B cell (primary cell): ENCODE data around the gene CMC2. TPM values are rescaled to one million over a fixed set of nuclear protein-coding genes. Genes with fewer than 3 reads are reported as not detected.
A peak's percentile ranks its signal among the peaks of the same experiment; 100 is the strongest.

Experiments
- ATAC-seq: fragments of 200-7000 bp; cut with Tn5 transposase; one replicate; pipeline ENCODE4 v1.10.0; 2021; ENCODE audit warnings: low read depth, mild to moderate bottlenecking, moderate number of reproducible peaks, moderate library complexity
- CTCF ChIA-PET: fragments of 350-600 bp; sonication (Branson Sonifier 250); formaldehyde crosslinking; loops from one replicate; lab custom pipeline; 2021; ENCODE audit warnings: antibody characterized with exemption, inconsistent platforms; lab: Charles Lee
- POLR2A ChIA-PET: fragments of 350-600 bp; sonication (Branson Sonifier 250); formaldehyde crosslinking; loops from one replicate; lab custom pipeline; 2021; ENCODE audit warnings: antibody characterized with exemption; lab: Charles Lee
- DNase-seq: peaks from one replicate; pipeline ENCODE4 v3.0.0; 2013
- H2AFZ ChIP-seq: 2 replicates; pipeline ENCODE4 v1.6.1; 2012; ENCODE audit warnings: mild to moderate bottlenecking, low read depth, low read length; ENCODE audit not compliant: insufficient read depth, poor library complexity, severe bottlenecking
- H3K27ac ChIP-seq, 2 donors: 1 replicate in 1 of 2; 2 replicates in 1 of 2; pipeline ENCODE4 v1.5.1; 2012 to 2013; ENCODE audit warnings: low read length in 2 of 2, mild to moderate bottlenecking in 2 of 2, moderate library complexity in 1 of 2
- H3K27me3 ChIP-seq, 4 experiments: fragments of 200-600 bp in 1 of 4; sonication (generic) in 1 of 4; replicated peaks in 1 of 4; 1 replicate in 2 of 4; 2 replicates in 2 of 4; pipeline versions ENCODE4 v1.6.1 to v1.7.0; 2013 to 2016; ENCODE audit warnings: low read length in 3 of 4, mild to moderate bottlenecking in 2 of 4, mixed read lengths in 1 of 4, moderate library complexity in 1 of 4; ENCODE audit not compliant: insufficient read depth in 4 of 4, control insufficient read depth in 3 of 4; ENCODE audit errors: control extremely low read depth in 1 of 4
- H3K36me3 ChIP-seq, 2 experiments: replicated peaks in 1 of 2; 1 replicate in 1 of 2; 2 replicates in 1 of 2; pipeline versions ENCODE4 v1.6.1 to v1.7.1; 2013; ENCODE audit warnings: low read length in 1 of 2; ENCODE audit not compliant: insufficient read depth in 2 of 2, control insufficient read depth in 1 of 2; ENCODE audit errors: control extremely low read depth in 1 of 2, extremely low read depth in 1 of 2
- H3K4me1 ChIP-seq, 2 donors: fragments of 200-600 bp in 1 of 2; sonication (generic) in 1 of 2; 1 replicate in 1 of 2; 2 replicates in 1 of 2; pipeline versions ENCODE4 v1.5.1 to v1.6.1; 2013 to 2017; ENCODE audit warnings: low read length in 2 of 2; ENCODE audit not compliant: control insufficient read depth in 2 of 2, insufficient read depth in 2 of 2
- H3K4me2 ChIP-seq: replicated peaks from 2 replicates; pipeline ENCODE3; 2012; ENCODE audit warnings: mild to moderate bottlenecking, low read depth, low read length; ENCODE audit not compliant: poor library complexity, severe bottlenecking
- H3K4me3 ChIP-seq, 5 experiments: fragments of 200-600 bp in 1 of 5; sonication (generic) in 1 of 5; 1 replicate in 3 of 5; 2 replicates in 2 of 5; pipeline versions ENCODE4 v1.5.1 to v1.7.0; 2011 to 2016; ENCODE audit warnings: low read length in 4 of 5, mild to moderate bottlenecking in 4 of 5, low read depth in 2 of 5, control low read depth in 1 of 5, moderate library complexity in 1 of 5; ENCODE audit not compliant: insufficient read depth in 1 of 5; ENCODE audit errors: control extremely low read depth in 1 of 5, extremely low read depth in 1 of 5
- H3K79me2 ChIP-seq: fragments of 200-600 bp; sonication (generic); one replicate; pipeline ENCODE4 v1.6.0; 2016; ENCODE audit warnings: low read length; ENCODE audit not compliant: control insufficient read depth, insufficient read depth
- H3K9ac ChIP-seq: fragments of 200-600 bp; sonication (generic); 2 replicates; pipeline ENCODE4 v1.6.1; 2017; ENCODE audit warnings: mild to moderate bottlenecking, low read length, moderate library complexity
- H3K9me3 ChIP-seq, 3 donors: one replicate each; pipeline versions ENCODE4 v1.6.1 to v1.7.1; 2013; ENCODE audit warnings: low read length in 2 of 3; ENCODE audit not compliant: control insufficient read depth in 2 of 3, insufficient read depth in 1 of 3; ENCODE audit errors: control extremely low read depth in 1 of 3
- H4K20me1 ChIP-seq: 2 replicates; pipeline ENCODE4 v1.6.0; 2012; ENCODE audit warnings: mild to moderate bottlenecking, low read length; ENCODE audit not compliant: insufficient read depth, control insufficient read depth, poor library complexity, severe bottlenecking
- H3K27ac Mint-ChIP-seq: one replicate; pipeline ENCODE4 v1.8.0; 2021; ENCODE audit warnings: mixed read lengths
- H3K27me3 Mint-ChIP-seq: one replicate; pipeline ENCODE4 v1.8.0; 2021; ENCODE audit warnings: mixed read lengths
- H3K4me1 Mint-ChIP-seq: one replicate; pipeline ENCODE4 v1.8.0; 2021; ENCODE audit warnings: mixed read lengths
- H3K4me3 Mint-ChIP-seq: one replicate; pipeline ENCODE4 v1.8.0; 2021; ENCODE audit warnings: mixed read lengths
- H3K9me3 Mint-ChIP-seq: one replicate; pipeline ENCODE4 v1.8.0; 2022; ENCODE audit warnings: mixed read lengths; ENCODE audit not compliant: insufficient read depth
- EZH2 ChIP-seq: IDR thresholded peaks from 2 replicates; pipeline ENCODE4 v1.6.1; 2012; ENCODE audit warnings: borderline replicate concordance, low read depth, mild to moderate bottlenecking, moderate library complexity, low read length; ENCODE audit not compliant: insufficient read depth, poor library complexity, severe bottlenecking
- WGBS: methylation state at CpG from one replicate; pipeline ENCODE4 v1.1.5; 2013; ENCODE audit warnings: missing lambda C conversion rate; ENCODE audit not compliant: insufficient coverage; 5-methylcytosine and 5-hydroxymethylcytosine counted together
- intact Hi-C: fragments of 100-400 bp; cut with micrococcal nuclease; formaldehyde crosslinking; loops from one replicate; pipeline ENCODE4 v1.10.0; 2022
- polyA plus RNA-seq: library from polyadenylated mRNA; depleted of rRNA; stranded (reverse); fragments of >200 nt; gene quantifications from 2 replicates; pipeline ENCODE4 v1.2.3, GENCODE V29; 2012
- total RNA-seq, 2 donors: library from RNA; stranded (reverse); fragments of 120-200 nt in 1 of 2; gene quantifications; 1 replicate in 1 of 2; 2 replicates in 1 of 2; pipeline versions ENCODE4 v1.2.3 to v1.2.4, GENCODE V29; 2013 to 2022
- TF ChIP-seq, protein P1 (sequence below): fragments of 200-600 bp; IDR thresholded peaks from one replicate; pipeline ENCODE4 v1.8.0; 2022; ENCODE audit warnings: antibody characterized with exemption, mild to moderate bottlenecking

Gene CMC2
- total and polyA plus RNA-seq, 2 donors (not counting 1 experiment from before 2014, with no cell fraction given): 21.4 to 40.8 TPM

DNA sequence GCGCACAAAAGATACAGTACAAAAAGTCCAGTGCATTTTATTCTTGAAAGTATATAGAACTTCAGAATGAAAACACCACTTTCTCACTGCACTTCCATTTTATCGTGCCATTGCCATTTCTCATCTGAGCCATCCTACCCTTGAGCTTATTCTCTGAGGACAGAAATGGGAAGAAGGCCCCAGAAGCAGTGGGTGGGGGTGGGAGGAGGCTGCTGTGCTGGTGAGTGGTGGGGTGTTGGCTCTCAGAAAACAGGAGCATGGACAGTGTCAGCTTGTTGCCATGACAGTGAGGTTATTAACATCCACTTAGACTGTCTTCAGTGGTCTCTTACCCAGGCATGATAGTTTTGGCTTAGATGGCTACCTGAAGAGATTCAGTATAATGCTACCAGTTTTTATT, 33.4 kb upstream of the CMC2 start:
- no peak for DNase-seq
- no peaks in the 10 kb centered on the region for H3K9me3 ChIP-seq
- no peak overlapping the region for H3K27ac Mint-ChIP-seq
- TF ChIP-seq, protein P1, sequence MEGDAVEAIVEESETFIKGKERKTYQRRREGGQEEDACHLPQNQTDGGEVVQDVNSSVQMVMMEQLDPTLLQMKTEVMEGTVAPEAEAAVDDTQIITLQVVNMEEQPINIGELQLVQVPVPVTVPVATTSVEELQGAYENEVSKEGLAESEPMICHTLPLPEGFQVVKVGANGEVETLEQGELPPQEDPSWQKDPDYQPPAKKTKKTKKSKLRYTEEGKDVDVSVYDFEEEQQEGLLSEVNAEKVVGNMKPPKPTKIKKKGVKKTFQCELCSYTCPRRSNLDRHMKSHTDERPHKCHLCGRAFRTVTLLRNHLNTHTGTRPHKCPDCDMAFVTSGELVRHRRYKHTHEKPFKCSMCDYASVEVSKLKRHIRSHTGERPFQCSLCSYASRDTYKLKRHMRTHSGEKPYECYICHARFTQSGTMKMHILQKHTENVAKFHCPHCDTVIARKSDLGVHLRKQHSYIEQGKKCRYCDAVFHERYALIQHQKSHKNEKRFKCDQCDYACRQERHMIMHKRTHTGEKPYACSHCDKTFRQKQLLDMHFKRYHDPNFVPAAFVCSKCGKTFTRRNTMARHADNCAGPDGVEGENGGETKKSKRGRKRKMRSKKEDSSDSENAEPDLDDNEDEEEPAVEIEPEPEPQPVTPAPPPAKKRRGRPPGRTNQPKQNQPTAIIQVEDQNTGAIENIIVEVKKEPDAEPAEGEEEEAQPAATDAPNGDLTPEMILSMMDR: no peak
- TF ChIP-seq EZH2: no peak
- H3K79me2 ChIP-seq: peaks cover 37% of the 10 kb centered on the region
- ATAC-seq: no peak
- H2AFZ ChIP-seq: no peak overlapping the region
- H3K27me3 Mint-ChIP-seq: no peaks in the 10 kb centered on the region
- ChIA-PET POLR2A (no interaction called here), CTCF (interaction anchor here (0.9 kb wide), 1 partner anchor 10 kb away, joined by 3 read pairs; no protein-coding TSS in a partner anchor)
- no peak overlapping the region for H3K9ac ChIP-seq
- peaks cover 3 to 34% of the 10 kb centered on the region in 2 experiments for H3K36me3 ChIP-seq
- H3K4me3 Mint-ChIP-seq: no peak overlapping the region
- peaks cover 14 to 15% of the 10 kb centered on the region in 2 donors for H3K4me1 ChIP-seq
- no peaks in the 10 kb centered on the region for H3K9me3 Mint-ChIP-seq
- no peak overlapping the region for H3K27ac ChIP-seq
- H3K4me2 ChIP-seq: no peak overlapping the region
- H4K20me1 ChIP-seq: peaks cover 18% of the 10 kb centered on the region
- intact Hi-C loops: no loop called here
- peaks cover 21% of the 10 kb centered on the region for H3K4me1 Mint-ChIP-seq
- WGBS: no CpG with 5 or more reads among the region's 2 CpGs
- H3K4me3 ChIP-seq: no peak overlapping the region
- H3K27me3 ChIP-seq: no peaks in the 10 kb centered on the region

DNA sequence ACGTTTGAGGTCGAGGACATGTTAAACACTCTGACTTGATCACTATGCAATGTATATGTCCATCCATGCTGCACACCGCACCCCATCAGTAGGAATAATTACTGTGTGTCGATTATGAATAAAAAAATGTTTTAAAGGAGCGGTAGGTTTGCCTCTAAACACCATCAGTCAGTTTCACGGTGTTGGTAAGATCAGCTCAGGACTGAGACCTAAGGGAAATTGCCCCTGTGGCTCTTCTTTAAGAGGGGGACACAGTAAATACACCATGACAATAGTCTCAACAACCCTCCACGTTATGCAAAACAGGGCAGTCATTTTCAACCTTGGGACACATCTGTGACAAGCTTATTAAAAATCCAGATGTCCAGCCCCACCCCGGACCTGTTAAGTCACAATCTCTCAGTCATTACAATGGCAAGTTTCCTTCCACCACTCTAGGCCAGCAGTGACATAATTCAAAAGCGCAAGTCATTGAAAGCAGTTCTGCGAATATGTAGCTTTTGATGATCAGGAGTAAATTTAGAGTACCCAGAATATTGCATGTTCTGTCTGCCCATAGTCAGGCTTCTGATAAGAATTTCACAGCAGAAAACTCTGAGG, 30.2 kb upstream of the CMC2 start:
- no peaks in the 10 kb centered on the region for H3K9me3 ChIP-seq
- H3K4me3 Mint-ChIP-seq: peak overlapping the region; percentile 86
- H2AFZ ChIP-seq: peak overlapping the region; percentile 74
- peaks cover 37% of the 10 kb centered on the region for H3K79me2 ChIP-seq
- peak overlapping the region; percentile 49 to 76 (median 66) for H3K4me3 ChIP-seq
- DNase-seq (peak; percentile 7), ATAC-seq (no peak)
- H3K27ac ChIP-seq: peak overlapping the region in 1 of 2 donors; percentile 40
- H3K9me3 Mint-ChIP-seq: no peaks in the 10 kb centered on the region
- ChIA-PET POLR2A (interaction anchor here (0.5 to 1.4 kb wide), 3 partner anchors 30 to 769 kb away, joined by 3 to 6 read pairs (median 4); partner anchors contain the start of genes CENPN and CMC2), CTCF (interaction anchor here (0.6 to 10.0 kb wide), 6 partner anchors 26 to 701 kb away, joined by 3 to 99 read pairs (median 7); partner anchors contain the start of genes CENPN and CMC2)
- H4K20me1 ChIP-seq: peaks cover 18% of the 10 kb centered on the region
- 0% methylated on average over 1 of the region's 10 CpGs for WGBS
- H3K4me1 Mint-ChIP-seq: peaks cover 22% of the 10 kb centered on the region
- no peaks in the 10 kb centered on the region for H3K27me3 Mint-ChIP-seq
- intact Hi-C loops: loop anchor here (10.0 kb wide), 1 partner anchor 278 kb away; the partner anchor contains the start of gene GAN
- H3K4me1 ChIP-seq: peaks cover 14 to 16% of the 10 kb centered on the region in 2 donors
- H3K36me3 ChIP-seq: peaks cover 3 to 11% of the 10 kb centered on the region in 2 experiments
- peak overlapping the region; percentile 66 for H3K27ac Mint-ChIP-seq
- H3K4me2 ChIP-seq: peak overlapping the region; percentile 87
- TF ChIP-seq, protein P1: no peak
- TF ChIP-seq EZH2: no peak
- peak overlapping the region; percentile 67 for H3K9ac ChIP-seq
- H3K27me3 ChIP-seq: no peaks in the 10 kb centered on the region
